Neuron (in vitro differentiated cells): ENCODE data around the gene ANKRD13C.
"Not testable (repeated sequence)": the region's sequence is repeated elsewhere in the genome, so short reads cannot be mapped to it uniquely, and the experiment has no call there.

Experiments used
- H2AFZ ChIP-seq: one replicate; pipeline ENCODE4 v1.6.1; 2013; ENCODE audit warnings: low read depth, mild to moderate bottlenecking, inconsistent platforms, low read length, moderate library complexity
- H3K27me3 ChIP-seq: one replicate; pipeline ENCODE4 v1.6.1; 2013; ENCODE audit warnings: low read length; ENCODE audit not compliant: insufficient read depth
- H3K36me3 ChIP-seq: one replicate; pipeline ENCODE4 v1.6.1; 2013; ENCODE audit warnings: low read length; ENCODE audit not compliant: insufficient read depth
- H3K4me1 ChIP-seq: one replicate; pipeline ENCODE4 v1.6.1; 2013; ENCODE audit warnings: low read length; ENCODE audit not compliant: insufficient read depth
- H3K4me3 ChIP-seq: 2 replicates; pipeline ENCODE4 v1.5.1; 2013; ENCODE audit warnings: mild to moderate bottlenecking, low read length, moderate library complexity
- H3K9me3 ChIP-seq: one replicate; pipeline ENCODE4 v1.6.1; 2013; ENCODE audit warnings: low read length

Gene ANKRD13C

GRCh38 chr1:70373580-70373979 is 19.1 kb upstream of the ANKRD13C start:
- H2AFZ ChIP-seq, H3K36me3 ChIP-seq, H3K4me3 ChIP-seq, H3K27me3 ChIP-seq, H3K9me3 ChIP-seq: not testable (repeated sequence)
- peaks cover 13% of the 10 kb centered on the region for H3K4me1 ChIP-seq

DNA sequence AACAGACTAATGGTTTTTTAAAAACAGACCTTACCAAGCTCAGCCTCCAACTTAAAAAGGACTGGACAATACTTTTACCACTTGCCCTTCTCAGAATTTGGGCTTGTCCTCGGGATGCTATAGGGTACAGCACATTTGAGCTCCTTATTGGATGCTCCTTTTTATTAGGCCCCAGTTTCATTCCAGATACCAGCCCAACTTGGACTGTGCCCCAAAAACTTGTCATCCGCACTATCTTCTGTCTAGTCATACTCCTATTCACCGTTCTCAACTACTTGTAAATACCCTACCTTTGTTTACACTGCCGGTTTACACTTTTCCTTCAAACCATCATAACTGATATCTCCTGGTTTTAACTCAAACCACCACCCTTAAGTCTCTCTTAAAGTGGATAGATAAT is 17.9 kb upstream of the ANKRD13C start:
- peaks cover 13% of the 10 kb centered on the region for H3K4me1 ChIP-seq
- H3K4me3 ChIP-seq, result no peak overlapping the region
- H3K27me3 ChIP-seq, result no peaks in the 10 kb centered on the region
- no peaks in the 10 kb centered on the region for H3K9me3 ChIP-seq
- H2AFZ ChIP-seq, result no peak overlapping the region
- no peaks in the 10 kb centered on the region for H3K36me3 ChIP-seq

- not testable (repeated sequence) for H2AFZ ChIP-seq, H3K4me3 ChIP-seq, H3K36me3 ChIP-seq, H3K27me3 ChIP-seq, H3K9me3 ChIP-seq
- peaks cover 13% of the 10 kb centered on the region for H3K4me1 ChIP-seq
Observed at GRCh38 chr1:70371586-70371985, 17.1 kb upstream of the ANKRD13C start.

GRCh38 chr1:70367397-70367796 is 12.9 kb upstream of the ANKRD13C start:
- H3K27me3 ChIP-seq, H3K4me1 ChIP-seq: not testable (repeated sequence)

DNA sequence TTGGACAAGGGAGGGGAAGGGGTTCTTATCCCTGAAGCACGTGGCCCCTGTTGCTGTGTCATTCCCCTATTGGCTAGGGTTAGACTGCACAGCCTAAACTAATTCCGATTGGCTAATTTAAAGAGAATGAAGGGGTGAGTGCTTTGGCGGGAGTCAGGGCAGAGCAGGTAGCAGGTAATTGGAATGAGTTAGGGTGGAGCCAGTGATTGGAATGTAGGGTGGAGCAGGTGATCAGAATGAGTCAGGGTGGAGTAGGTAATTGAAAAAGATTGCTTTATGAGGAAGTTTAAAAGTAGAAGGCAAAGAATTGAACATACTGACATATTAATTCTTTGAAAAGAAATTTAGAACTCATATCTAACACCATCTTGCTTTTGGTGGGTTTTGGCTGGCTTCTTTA is 12.5 kb upstream of the ANKRD13C start:
- H2AFZ ChIP-seq, H3K27me3 ChIP-seq, H3K4me3 ChIP-seq, H3K9me3 ChIP-seq, H3K36me3 ChIP-seq, H3K4me1 ChIP-seq: not testable (repeated sequence)

More at GRCh38 chr1:70367397-70367796, 12.9 kb upstream of the ANKRD13C start:
- not testable (repeated sequence) for H3K4me3 ChIP-seq, H3K36me3 ChIP-seq, H3K9me3 ChIP-seq, H2AFZ ChIP-seq

DNA sequence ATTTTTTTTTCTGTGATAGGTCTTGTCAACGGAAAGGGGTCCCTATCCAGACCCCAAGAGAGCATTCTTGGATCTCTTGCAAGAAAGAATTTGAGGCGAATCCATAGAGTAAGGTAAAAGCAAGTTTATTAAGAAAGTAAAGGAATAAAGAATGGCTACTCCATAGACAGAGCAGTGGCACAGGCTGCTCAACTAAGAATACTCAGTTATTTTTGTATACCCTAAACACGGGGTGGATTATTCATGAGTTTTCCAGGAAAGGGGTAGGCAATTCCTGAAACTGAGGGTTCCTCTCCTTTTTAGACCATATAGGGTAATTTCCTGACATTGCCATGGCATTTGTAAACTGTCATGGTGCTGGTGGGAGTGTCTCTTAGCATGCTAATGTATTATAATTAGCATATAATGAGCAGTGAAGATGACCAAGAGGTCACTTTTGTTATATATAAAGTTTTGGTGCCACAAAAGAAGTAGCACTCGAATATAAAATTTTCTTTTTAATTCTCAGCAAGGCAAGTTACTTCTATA is 12.0 kb upstream of the ANKRD13C start:
- not testable (repeated sequence) for H3K27me3 ChIP-seq, H3K4me3 ChIP-seq, H2AFZ ChIP-seq, H3K9me3 ChIP-seq, H3K4me1 ChIP-seq, H3K36me3 ChIP-seq

DNA sequence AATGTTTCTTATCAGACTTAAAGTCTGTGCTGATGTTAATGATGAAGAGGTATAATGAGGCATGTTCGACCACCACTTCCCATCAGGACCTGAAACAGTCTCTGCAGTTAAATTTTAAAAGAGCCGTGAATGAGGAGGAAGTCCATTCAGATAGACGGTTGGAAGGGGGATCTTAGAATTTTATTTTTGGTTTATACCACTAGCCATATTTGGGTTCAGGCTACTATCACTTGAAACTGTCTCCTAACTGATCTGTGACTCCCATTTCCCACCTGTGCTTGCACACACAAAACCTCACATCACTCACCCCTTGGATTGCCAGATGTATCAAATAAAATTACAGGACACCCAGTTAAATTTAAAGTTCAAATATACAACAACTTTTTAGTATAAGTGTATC is 9.9 kb upstream of the ANKRD13C start:
- peaks cover 7% of the 10 kb centered on the region for H3K4me1 ChIP-seq
- H3K36me3 ChIP-seq, result no peaks in the 10 kb centered on the region
- H3K27me3 ChIP-seq, result no peaks in the 10 kb centered on the region
- no peaks in the 10 kb centered on the region for H3K9me3 ChIP-seq
- no peak overlapping the region for H3K4me3 ChIP-seq
- no peak overlapping the region for H2AFZ ChIP-seq

- Histone ChIP-seq H3K36me3 (no peaks in the 10 kb centered on the region), H2AFZ (no peak overlapping the region), H3K4me3 (no peak overlapping the region), H3K9me3 (no peaks in the 10 kb centered on the region), H3K4me1 (peaks cover 7% of the 10 kb centered on the region), H3K27me3 (no peaks in the 10 kb centered on the region)
Observed at GRCh38 chr1:70361727-70362398, 7.3 kb upstream of the ANKRD13C start.

- H3K4me1 ChIP-seq, result peaks cover 7% of the 10 kb centered on the region
Observed at GRCh38 chr1:70360321-70360720, 5.8 kb upstream of the ANKRD13C start.

GRCh38 chr1:70358921-70359564 is 4.5 kb upstream of the ANKRD13C start:
- Histone ChIP-seq H3K36me3 (no peaks in the 10 kb centered on the region), H3K4me1 (peaks cover 7% of the 10 kb centered on the region), H3K4me3 (no peak overlapping the region), H2AFZ (no peak overlapping the region), H3K9me3 (no peaks in the 10 kb centered on the region), H3K27me3 (no peaks in the 10 kb centered on the region)

More at GRCh38 chr1:70360321-70360720, 5.8 kb upstream of the ANKRD13C start:
- no peaks in the 10 kb centered on the region for H3K27me3 ChIP-seq
- H3K9me3 ChIP-seq, result no peaks in the 10 kb centered on the region
- H3K36me3 ChIP-seq, result no peaks in the 10 kb centered on the region
- H2AFZ ChIP-seq, result no peak overlapping the region
- no peak overlapping the region for H3K4me3 ChIP-seq

- Histone ChIP-seq H3K4me1 (peaks cover 10% of the 10 kb centered on the region), H3K4me3 (no peak overlapping the region), H3K9me3 (no peaks in the 10 kb centered on the region), H3K27me3 (no peaks in the 10 kb centered on the region), H3K36me3 (peaks cover 6% of the 10 kb centered on the region), H2AFZ (no peak overlapping the region)
Observed at GRCh38 chr1:70355920-70356319, 1.4 kb upstream of the ANKRD13C start.

GRCh38 chr1:70355111-70355407 is 537 bp upstream of the ANKRD13C start:
- Histone ChIP-seq H3K36me3 (peaks cover 10% of the 10 kb centered on the region), H3K4me1 (peaks cover 10% of the 10 kb centered on the region), H3K27me3 (no peaks in the 10 kb centered on the region), H3K9me3 (no peaks in the 10 kb centered on the region), H2AFZ (peak overlapping the region; percentile 47), H3K4me3 (peak overlapping the region; percentile 84)

DNA sequence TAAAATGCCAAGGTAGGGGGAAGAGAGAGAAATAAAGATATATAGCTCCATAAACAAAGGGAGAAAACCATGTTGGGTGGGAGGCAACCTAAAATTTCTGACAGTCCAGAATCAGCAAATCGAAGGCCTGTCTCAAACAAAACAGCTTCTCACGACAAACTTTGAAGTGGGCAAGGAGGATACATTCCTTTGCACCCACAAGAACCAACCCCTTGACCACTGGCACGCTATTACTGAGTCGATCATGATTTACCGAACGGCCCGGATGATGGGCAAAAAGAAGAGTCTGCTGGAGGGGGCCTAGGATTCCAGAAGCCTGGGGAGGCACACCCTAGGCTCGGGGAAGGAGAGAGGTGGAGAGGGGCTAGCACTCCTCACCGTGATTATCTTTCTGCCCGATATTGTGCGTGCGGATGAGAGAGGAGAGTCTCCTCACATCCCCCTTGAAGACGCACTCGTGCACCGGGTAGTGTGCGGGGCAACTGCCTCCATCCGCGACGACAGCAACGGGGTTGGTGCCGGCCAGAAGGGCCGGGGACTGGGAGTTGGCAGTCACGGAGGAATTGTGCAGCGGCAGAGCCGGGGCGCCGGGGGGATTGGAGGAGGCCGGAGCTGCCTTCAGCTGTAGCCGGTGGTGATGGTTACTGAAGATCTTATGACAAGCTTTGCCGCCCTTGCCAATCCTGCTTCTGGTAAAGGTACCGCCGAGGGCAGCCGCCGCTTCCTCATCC is 756 bp downstream of the ANKRD13C start:
- Histone ChIP-seq H2AFZ (peak overlapping the region; percentile 47), H3K9me3 (no peaks in the 10 kb centered on the region), H3K36me3 (peaks cover 10% of the 10 kb centered on the region), H3K4me3 (peak overlapping the region; percentile 84), H3K4me1 (peaks cover 10% of the 10 kb centered on the region), H3K27me3 (no peaks in the 10 kb centered on the region)
